ENCODE data around the gene CDC42EP1.
A peak's percentile ranks its signal among the peaks of the same experiment; 100 is the strongest.

The CDC42EP1 gene

DNA sequence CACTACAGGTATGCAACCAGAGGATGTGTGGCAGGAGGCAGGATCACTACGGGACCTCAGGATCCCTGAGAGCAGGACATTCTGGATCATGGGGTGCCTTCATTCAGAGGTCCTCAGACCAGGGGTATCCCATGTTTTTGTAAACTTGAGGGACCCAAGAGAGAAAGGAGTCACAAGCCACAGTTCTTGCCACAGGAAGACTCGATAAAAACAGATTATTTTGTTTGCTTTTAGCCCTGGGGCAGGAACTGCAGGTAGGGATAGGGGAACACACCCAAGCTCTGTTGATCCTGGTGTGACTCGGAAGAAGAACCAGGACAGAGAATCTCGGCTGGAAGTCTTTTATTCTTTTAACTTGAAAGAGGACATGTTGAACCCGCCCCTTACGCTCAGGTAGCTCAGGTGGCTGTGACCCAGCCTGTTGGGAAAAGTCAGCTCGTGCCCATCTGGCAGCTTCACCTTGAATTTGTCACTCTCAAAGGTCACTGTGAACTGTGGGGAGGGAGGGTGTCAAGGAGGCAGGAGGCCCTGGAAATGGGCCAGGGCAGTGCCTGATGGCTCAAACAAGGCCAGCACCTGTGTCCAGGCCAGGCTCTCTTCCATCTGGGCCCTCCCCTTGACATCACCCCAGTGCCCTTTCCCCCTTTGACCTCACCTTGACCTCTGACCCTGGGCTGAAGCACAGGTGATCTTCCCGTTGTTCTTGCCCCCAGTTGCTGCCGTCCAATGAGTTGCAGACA lies 9.8 kb downstream of the CDC42EP1 start:
- H3K4me3 ChIP-seq (ENCODE audit: low read depth, low read length, poor library complexity, severe bottlenecking) = no peak overlapping the region
- TF ChIP-seq CTCF (IDR thresholded peaks at IDR 0.05; ENCODE audit: low read length) (no peak), EZH2 (IDR thresholded peaks at IDR 0.05; ENCODE audit: borderline replicate concordance, low read length) (no peak)
- no peak overlapping the region for H3K9ac ChIP-seq (ENCODE audit: low read length)
- H3K9me3 ChIP-seq (ENCODE audit: low read length) = no peaks in the 10 kb centered on the region
- H3K36me3 ChIP-seq (ENCODE audit: insufficient read depth, low read length) = no peaks in the 10 kb centered on the region
- no peaks in the 10 kb centered on the region for H3K4me1 ChIP-seq (ENCODE audit: insufficient read depth, low read length, severe bottlenecking)
- no peaks in the 10 kb centered on the region for H3K79me2 ChIP-seq (ENCODE audit: insufficient read depth, low read length)
- peaks cover 17% of the 10 kb centered on the region for H3K27me3 ChIP-seq (ENCODE audit: insufficient read depth, low read length)
- no peak overlapping the region for H3K4me2 ChIP-seq (ENCODE audit: low read length)
- no peak overlapping the region for H2AFZ ChIP-seq (ENCODE audit: low read length)
- H3F3A ChIP-seq (ENCODE audit: insufficient read depth, low read length) = no peaks in the 10 kb centered on the region
- H4K20me1 ChIP-seq (ENCODE audit: insufficient read depth, low read length) = no peaks in the 10 kb centered on the region
- no peak overlapping the region for H3K27ac ChIP-seq (ENCODE audit: low read depth, low read length, poor library complexity, severe bottlenecking)
- H3K9me2 ChIP-seq (ENCODE audit: low read depth, low read length) = no peaks in the 10 kb centered on the region

DNA sequence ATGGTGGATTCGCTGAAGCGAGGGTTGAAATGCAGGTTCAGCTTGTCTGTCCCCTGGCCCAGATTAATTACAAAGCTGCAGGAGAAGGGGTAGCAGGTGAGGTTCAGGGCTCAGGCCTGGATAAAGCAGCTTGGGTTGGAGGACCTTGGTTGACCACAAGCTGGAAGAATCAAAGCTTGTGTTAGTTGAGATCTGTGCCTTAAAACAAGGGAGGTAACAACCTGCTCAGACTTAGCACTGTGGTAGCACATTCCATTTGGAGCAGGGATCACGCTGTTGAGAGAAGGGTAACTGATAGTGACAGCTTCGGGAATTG lies 10.3 kb downstream of the CDC42EP1 start:
- Histone ChIP-seq H3K9me2 (ENCODE audit: low read depth, low read length) (no peaks in the 10 kb centered on the region), H3K4me3 (ENCODE audit: low read depth, low read length, poor library complexity, severe bottlenecking) (no peak overlapping the region), H3K27me3 (ENCODE audit: insufficient read depth, low read length) (peaks cover 17% of the 10 kb centered on the region), H3K79me2 (ENCODE audit: insufficient read depth, low read length) (no peaks in the 10 kb centered on the region), H3F3A (ENCODE audit: insufficient read depth, low read length) (no peaks in the 10 kb centered on the region), H2AFZ (ENCODE audit: low read length) (no peak overlapping the region), H3K4me1 (ENCODE audit: insufficient read depth, low read length, severe bottlenecking) (no peaks in the 10 kb centered on the region), H3K27ac (ENCODE audit: low read depth, low read length, poor library complexity, severe bottlenecking) (no peak overlapping the region), H3K36me3 (ENCODE audit: insufficient read depth, low read length) (no peaks in the 10 kb centered on the region), H3K9ac (ENCODE audit: low read length) (no peak overlapping the region), H3K9me3 (ENCODE audit: low read length) (no peaks in the 10 kb centered on the region), H4K20me1 (ENCODE audit: insufficient read depth, low read length) (no peaks in the 10 kb centered on the region), H3K4me2 (ENCODE audit: low read length) (no peak overlapping the region)
- no peak for TF ChIP-seq CTCF (IDR thresholded peaks at IDR 0.05; ENCODE audit: low read length)
- TF ChIP-seq EZH2 (IDR thresholded peaks at IDR 0.05; ENCODE audit: borderline replicate concordance, low read length) = no peak

DNA sequence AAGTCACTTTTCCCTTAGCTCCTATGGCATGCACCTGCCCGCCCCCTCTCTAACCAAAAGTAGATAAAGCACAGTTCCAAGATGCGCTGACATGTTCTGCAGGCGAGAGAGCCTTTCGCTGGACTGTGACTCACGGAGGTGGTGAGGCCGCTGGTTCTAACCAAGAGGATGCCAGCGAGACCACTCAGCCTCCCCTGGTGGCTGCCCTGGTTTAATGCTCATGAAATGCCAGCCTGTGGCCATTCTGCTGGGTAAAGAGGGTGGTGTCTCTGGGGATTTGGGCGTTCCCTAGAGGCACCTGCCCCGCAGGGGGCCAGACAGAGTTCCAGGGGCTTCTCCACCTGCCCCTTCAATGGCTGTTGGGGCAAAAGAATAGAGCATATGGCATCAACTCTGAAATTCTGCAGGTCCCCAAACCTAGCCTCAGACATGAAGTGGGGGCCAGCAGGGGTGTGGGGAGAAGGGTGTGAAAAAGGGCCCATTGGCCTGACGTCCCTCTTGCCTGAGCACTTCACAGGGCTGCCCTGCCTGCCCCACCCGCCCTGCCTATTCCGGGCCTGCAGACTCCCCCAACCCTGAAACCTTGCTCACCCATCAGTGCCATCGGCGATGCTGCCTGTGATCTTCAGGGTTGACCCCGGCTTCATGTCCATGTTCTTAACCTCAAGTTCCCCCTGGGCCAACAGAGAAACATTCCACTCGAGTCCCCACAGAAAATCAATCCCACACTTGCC lies 11.1 kb downstream of the CDC42EP1 start:
- Histone ChIP-seq H3K4me3 (ENCODE audit: low read depth, low read length, poor library complexity, severe bottlenecking) (no peak overlapping the region), H3K27me3 (ENCODE audit: insufficient read depth, low read length) (peaks cover 14% of the 10 kb centered on the region), H3K79me2 (ENCODE audit: insufficient read depth, low read length) (no peaks in the 10 kb centered on the region), H3K4me2 (ENCODE audit: low read length) (no peak overlapping the region), H4K20me1 (ENCODE audit: insufficient read depth, low read length) (no peaks in the 10 kb centered on the region), H3K36me3 (ENCODE audit: insufficient read depth, low read length) (no peaks in the 10 kb centered on the region), H3F3A (ENCODE audit: insufficient read depth, low read length) (no peaks in the 10 kb centered on the region), H3K9me2 (ENCODE audit: low read depth, low read length) (no peaks in the 10 kb centered on the region), H3K27ac (ENCODE audit: low read depth, low read length, poor library complexity, severe bottlenecking) (no peak overlapping the region), H3K9me3 (ENCODE audit: low read length) (no peaks in the 10 kb centered on the region), H3K9ac (ENCODE audit: low read length) (no peak overlapping the region), H3K4me1 (ENCODE audit: insufficient read depth, low read length, severe bottlenecking) (no peaks in the 10 kb centered on the region), H2AFZ (ENCODE audit: low read length) (no peak overlapping the region)
- TF ChIP-seq EZH2 (IDR thresholded peaks at IDR 0.05; ENCODE audit: borderline replicate concordance, low read length) = no peak
- peak; percentile 19; the same call in 1 of the 2 replicates for TF ChIP-seq CTCF (IDR thresholded peaks at IDR 0.05; ENCODE audit: low read length)
